Nephron (organoid): ENCODE results near the gene SEC63.
"Not testable (repeated sequence)": the region's sequence is repeated elsewhere in the genome, so short reads cannot be mapped to it uniquely, and the experiment has no call there.

ENCODE experiments used
- H3K27ac Mint-ChIP-seq, 3 experiments: 2 replicates each; pipeline ENCODE4 v1.8.0; 2020; ENCODE audit warnings: mixed read lengths in 3 of 3, mild to moderate bottlenecking in 2 of 3, moderate library complexity in 1 of 3
- H3K27me3 Mint-ChIP-seq: 2 replicates; pipeline ENCODE4 v1.8.0; 2021; ENCODE audit warnings: low read depth, mild to moderate bottlenecking, moderate library complexity, mixed read lengths
- H3K36me3 Mint-ChIP-seq: 2 replicates; pipeline ENCODE4 v1.8.0; 2020; ENCODE audit warnings: low read depth, mixed read lengths
- H3K4me1 Mint-ChIP-seq: 2 replicates; pipeline ENCODE4 v1.8.0; 2020; ENCODE audit warnings: mixed read lengths
- H3K4me3 Mint-ChIP-seq, 3 experiments: 2 replicates each; pipeline ENCODE4 v1.8.0; 2020; ENCODE audit warnings: mild to moderate bottlenecking in 3 of 3, mixed read lengths in 3 of 3, moderate library complexity in 2 of 3
- H3K9me3 Mint-ChIP-seq: 2 replicates; pipeline ENCODE4 v1.8.0; 2020; ENCODE audit warnings: mixed read lengths
- CTCF ChIP-seq, 3 experiments: fragments of 200-600 bp; sonication (generic); IDR thresholded peaks; one replicate each; pipeline ENCODE4 v1.5.0; 2021; ENCODE audit warnings: antibody characterized with exemption in 3 of 3; ENCODE audit not compliant: unreplicated experiment in 3 of 3

SEC63 gene, protein sequence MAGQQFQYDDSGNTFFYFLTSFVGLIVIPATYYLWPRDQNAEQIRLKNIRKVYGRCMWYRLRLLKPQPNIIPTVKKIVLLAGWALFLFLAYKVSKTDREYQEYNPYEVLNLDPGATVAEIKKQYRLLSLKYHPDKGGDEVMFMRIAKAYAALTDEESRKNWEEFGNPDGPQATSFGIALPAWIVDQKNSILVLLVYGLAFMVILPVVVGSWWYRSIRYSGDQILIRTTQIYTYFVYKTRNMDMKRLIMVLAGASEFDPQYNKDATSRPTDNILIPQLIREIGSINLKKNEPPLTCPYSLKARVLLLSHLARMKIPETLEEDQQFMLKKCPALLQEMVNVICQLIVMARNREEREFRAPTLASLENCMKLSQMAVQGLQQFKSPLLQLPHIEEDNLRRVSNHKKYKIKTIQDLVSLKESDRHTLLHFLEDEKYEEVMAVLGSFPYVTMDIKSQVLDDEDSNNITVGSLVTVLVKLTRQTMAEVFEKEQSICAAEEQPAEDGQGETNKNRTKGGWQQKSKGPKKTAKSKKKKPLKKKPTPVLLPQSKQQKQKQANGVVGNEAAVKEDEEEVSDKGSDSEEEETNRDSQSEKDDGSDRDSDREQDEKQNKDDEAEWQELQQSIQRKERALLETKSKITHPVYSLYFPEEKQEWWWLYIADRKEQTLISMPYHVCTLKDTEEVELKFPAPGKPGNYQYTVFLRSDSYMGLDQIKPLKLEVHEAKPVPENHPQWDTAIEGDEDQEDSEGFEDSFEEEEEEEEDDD

DNA sequence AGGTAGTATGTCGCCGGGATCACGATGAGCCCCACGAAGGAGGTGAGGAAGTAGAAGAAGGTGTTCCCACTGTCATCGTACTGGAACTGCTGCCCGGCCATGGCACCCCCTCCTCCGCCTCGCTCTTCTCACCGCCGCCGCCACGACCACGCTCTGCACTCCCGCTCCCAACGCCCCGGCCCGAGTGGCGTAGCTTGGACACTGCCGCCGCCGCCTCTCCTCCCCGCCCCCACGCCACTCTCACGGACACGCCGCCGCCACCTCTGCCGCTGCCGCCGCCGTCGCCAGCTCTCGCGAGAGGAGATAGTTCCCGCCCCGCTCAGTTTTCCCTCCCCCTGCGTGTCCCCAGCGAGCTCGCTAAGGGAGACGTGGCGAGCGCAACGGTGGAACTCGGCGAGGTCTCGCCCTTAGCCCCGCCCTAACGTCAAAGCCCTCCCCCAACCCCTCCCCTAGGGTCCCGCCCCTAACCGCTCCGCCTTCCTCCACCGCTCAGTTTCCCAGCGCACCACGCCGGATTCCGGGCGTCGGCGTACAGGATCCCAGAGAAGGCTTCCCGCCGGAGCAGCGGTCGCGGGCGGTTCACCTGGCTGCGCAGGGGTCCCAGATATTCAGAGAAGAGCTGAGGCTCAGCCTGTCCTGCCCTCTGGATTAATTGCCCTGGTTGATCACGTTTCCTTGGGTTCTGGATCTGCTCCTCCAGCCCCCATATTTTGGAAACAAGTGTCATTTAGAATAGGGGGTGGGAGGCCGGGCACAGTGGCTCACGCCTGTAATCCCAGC is at the start of gene SEC63:
SEC63 (minus strand) TSS at position 300 of the 780 bp plus-strand sequence; CDS start at position 101, 199 bp downstream.
- H3K27ac Mint-ChIP-seq = peak within 1 kb of the TSS; percentile 91 to 99 (median 99)
- no peaks in the 10 kb centered on the region for H3K27me3 Mint-ChIP-seq
- peak within 1 kb of the TSS; percentile 97 to 99 (median 97) for H3K4me3 Mint-ChIP-seq
- H3K36me3 Mint-ChIP-seq = peaks cover 17% of the 10 kb centered on the region
- TF ChIP-seq CTCF (IDR thresholded peaks at IDR 0.05; ENCODE audit: unreplicated experiment in 3 of 3) = no peak
- peaks cover 24% of the 10 kb centered on the region for H3K4me1 Mint-ChIP-seq
- no peaks in the 10 kb centered on the region for H3K9me3 Mint-ChIP-seq

DNA sequence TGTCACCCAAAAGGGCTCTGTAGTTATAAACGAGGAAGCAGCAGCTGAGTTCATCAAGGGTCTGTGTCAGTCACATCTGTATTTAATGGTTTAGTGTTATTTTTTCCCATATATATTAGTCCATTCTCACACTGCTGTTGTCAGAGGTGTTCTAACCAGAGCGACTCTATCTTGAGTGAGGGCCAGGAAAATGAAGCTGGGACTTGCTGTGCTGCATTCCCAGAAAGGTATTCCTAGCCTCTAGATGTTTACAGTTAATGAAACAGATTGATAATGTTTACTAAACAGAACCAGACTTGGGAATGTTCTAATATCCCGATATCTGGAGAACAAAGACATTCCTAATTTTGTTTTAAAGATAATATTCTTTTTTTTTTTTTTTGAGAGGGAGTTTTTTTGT is 48.0 kb upstream of the SEC63 start:
- peaks cover 5% of the 10 kb centered on the region for H3K36me3 Mint-ChIP-seq
- no peak overlapping the region for H3K4me3 Mint-ChIP-seq
- TF ChIP-seq CTCF (IDR thresholded peaks at IDR 0.05; ENCODE audit: unreplicated experiment in 3 of 3) = no peak

DNA sequence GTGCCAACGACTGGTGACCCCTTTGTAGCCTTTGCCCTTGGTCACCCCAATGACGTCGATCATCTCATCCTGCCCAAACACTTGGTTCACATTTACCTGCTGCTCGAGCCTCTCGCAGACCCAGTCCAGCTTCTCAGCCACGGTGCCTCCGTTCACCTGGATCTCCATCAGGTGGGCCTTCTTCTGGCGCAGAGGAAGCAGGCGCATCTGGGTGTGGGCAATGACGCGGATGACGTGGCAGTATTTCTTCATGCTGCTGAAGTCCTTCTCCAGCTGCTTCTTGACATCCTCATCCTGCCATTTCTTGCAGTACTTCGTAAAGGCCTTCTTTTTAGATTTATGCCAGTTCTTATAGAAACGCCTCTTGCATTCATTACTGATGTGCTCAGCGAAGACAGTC is 46.9 kb upstream of the SEC63 start:
- no peak for TF ChIP-seq CTCF (IDR thresholded peaks at IDR 0.05; ENCODE audit: unreplicated experiment in 3 of 3)
- Mint-ChIP-seq H3K4me1 (peaks cover 16% of the 10 kb centered on the region), H3K36me3 (peaks cover 5% of the 10 kb centered on the region), H3K4me3 (no peak overlapping the region), H3K9me3 (peaks cover 19% of the 10 kb centered on the region), H3K27ac (no peak overlapping the region), H3K27me3 (peaks cover 3% of the 10 kb centered on the region)

More for the DNA sequence above, 48.0 kb upstream of the SEC63 start:
- no peaks in the 10 kb centered on the region for H3K27me3 Mint-ChIP-seq
- H3K4me1 Mint-ChIP-seq = peaks cover 16% of the 10 kb centered on the region
- H3K9me3 Mint-ChIP-seq = peaks cover 20% of the 10 kb centered on the region
- no peak overlapping the region for H3K27ac Mint-ChIP-seq

DNA sequence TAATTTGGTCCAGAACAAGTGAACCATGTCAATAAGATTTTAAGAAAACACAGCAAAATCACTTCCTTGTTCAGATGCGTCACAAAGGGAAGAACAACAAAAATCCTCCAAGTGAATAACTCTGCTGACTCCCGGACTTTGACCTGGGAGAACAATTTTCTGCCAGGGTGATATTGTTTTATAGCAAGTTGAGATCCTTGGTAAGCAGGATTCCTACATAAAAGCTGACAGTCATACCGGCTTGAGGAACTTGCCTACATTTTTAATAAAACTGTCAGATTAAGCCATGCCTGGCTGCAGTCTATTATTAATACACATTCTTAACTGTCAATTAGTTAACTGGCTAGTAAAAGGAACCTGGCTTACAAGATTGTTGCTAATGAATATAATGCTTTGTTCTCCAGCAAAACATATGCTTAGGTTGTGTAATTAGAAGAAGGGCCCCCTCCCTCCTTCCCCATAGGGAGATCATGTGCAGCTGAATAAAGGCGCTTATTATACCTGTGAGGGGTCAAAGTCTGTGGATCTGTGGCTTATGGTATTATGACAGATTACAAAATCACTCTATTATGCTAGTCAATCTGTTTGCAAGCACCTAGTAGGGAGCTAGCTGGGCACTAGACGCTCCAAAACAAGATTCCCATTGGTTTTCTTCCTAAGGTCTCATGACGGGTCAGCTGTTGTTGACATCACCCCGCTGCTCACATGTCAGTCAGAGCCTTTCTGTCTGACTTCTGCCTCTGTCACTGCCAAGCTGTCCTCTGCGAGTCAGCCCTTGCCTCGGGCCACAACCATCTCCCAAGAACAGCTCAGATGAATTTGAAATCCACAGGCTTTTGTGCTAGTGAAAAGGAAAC is 44.6 kb upstream of the SEC63 start:
- Mint-ChIP-seq H3K4me1 (peaks cover 16% of the 10 kb centered on the region), H3K9me3 (peaks cover 3% of the 10 kb centered on the region), H3K27ac (peak overlapping the region; percentile 58 to 80 (median 60)), H3K27me3 (peaks cover 3% of the 10 kb centered on the region), H3K4me3 (no peak overlapping the region), H3K36me3 (no peaks in the 10 kb centered on the region)
- TF ChIP-seq CTCF (IDR thresholded peaks at IDR 0.05; ENCODE audit: unreplicated experiment in 3 of 3) = no peak

DNA sequence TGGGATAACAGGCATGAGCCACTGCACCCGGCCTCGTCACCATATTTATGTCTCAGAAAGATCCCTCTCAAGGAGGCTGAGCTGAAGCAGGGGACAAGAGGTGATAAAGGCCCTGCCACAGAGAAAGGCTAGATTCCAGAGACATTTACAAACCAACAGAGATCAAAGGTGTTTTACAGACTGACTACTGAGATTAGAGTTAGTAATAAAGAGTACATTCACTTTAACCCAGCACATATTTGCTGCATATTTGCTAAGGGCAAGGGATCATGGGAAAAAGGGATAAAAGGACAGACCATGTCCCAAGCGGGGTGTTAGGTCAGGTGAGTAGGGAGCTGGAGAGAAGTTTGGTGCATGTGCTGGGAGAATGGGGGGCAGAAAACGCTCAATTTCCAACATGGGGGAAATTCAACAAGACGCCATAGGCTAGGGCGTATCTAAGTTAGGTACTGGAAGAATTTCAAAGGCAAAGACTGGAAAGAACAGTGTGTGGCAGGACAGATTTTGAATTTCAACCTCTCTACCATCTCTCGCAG is 43.8 kb upstream of the SEC63 start:
- Mint-ChIP-seq H3K27ac (peak overlapping the region; percentile 58 to 80 (median 60)), H3K4me1 (peaks cover 16% of the 10 kb centered on the region), H3K27me3 (peaks cover 3% of the 10 kb centered on the region), H3K9me3 (no peaks in the 10 kb centered on the region), H3K36me3 (no peaks in the 10 kb centered on the region), H3K4me3 (no peak overlapping the region)
- no peak for TF ChIP-seq CTCF (IDR thresholded peaks at IDR 0.05; ENCODE audit: unreplicated experiment in 3 of 3)

DNA sequence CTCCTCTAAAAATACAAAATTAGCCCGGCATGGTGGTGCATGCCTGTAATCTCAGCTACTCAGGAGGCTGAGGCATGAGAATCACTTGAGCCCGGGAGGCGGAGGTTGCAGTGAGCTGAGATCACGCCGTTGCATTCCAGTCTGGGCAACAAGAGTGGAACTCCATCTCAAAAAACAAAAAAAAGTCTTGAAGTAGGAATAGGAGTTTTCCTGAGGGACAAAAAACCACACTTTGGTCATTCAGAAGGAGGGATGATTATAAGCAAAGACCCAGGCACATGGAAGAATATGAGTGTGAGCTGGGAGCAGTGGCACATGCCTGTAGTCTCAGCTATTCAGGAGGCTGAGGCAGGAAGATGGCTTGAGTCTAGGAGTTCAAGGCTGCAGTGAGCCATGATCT is 42.3 kb upstream of the SEC63 start:
- H3K4me3 Mint-ChIP-seq, H3K27me3 Mint-ChIP-seq, H3K36me3 Mint-ChIP-seq, H3K9me3 Mint-ChIP-seq, H3K27ac Mint-ChIP-seq: not testable (repeated sequence)
- H3K4me1 Mint-ChIP-seq = peaks cover 16% of the 10 kb centered on the region
